HUES64 (cell line): Measurements from ENCODE around the gene MAS1.
"Not testable (repeated sequence)": the region's sequence is repeated elsewhere in the genome, so short reads cannot be mapped to it uniquely, and the experiment has no call there.

Experiments used
- H3K27ac ChIP-seq: 2 replicates; pipeline ENCODE4 v1.7.0; 2013; ENCODE audit warnings: low read depth, low read length, inconsistent platforms
- H3K27me3 ChIP-seq: 2 replicates; pipeline ENCODE4 v1.6.1; 2013; ENCODE audit warnings: mild to moderate bottlenecking, low read length; ENCODE audit not compliant: insufficient read depth
- H3K36me3 ChIP-seq: 2 replicates; pipeline ENCODE4 v1.6.1; 2013; ENCODE audit warnings: mild to moderate bottlenecking, low read length; ENCODE audit not compliant: insufficient read depth
- H3K4me1 ChIP-seq: 2 replicates; pipeline ENCODE4 v1.6.1; 2013; ENCODE audit warnings: mild to moderate bottlenecking, low read length, moderate library complexity; ENCODE audit not compliant: insufficient read depth
- H3K4me3 ChIP-seq: 2 replicates; pipeline ENCODE4 v1.5.1; 2013; ENCODE audit warnings: mild to moderate bottlenecking, low read length, moderate library complexity
- H3K9ac ChIP-seq: 2 replicates; pipeline ENCODE4 v1.6.1; 2013; ENCODE audit warnings: mild to moderate bottlenecking, low read depth, low read length
- H3K9me3 ChIP-seq: 2 replicates; pipeline ENCODE4 v1.6.1; 2013; ENCODE audit warnings: low read depth, low read length; ENCODE audit not compliant: insufficient read depth
- WGBS: fragments of 150-250, 120-280 bp; methylation state at CpG from one replicate; pipeline ENCODE4 v1.1.7; 2013; ENCODE audit warnings: missing lambda C conversion rate; 5-methylcytosine and 5-hydroxymethylcytosine counted together

The MAS1 gene

GRCh38 chr6:159916237-159916636 lies 25.4 kb downstream of the MAS1 start:
- no peaks in the 10 kb centered on the region for H3K36me3 ChIP-seq
- no peaks in the 10 kb centered on the region for H3K4me1 ChIP-seq
- H3K27ac ChIP-seq = no peak overlapping the region
- WGBS = 93% methylated on average over 4 of the region's 4 CpGs
- no peak overlapping the region for H3K4me3 ChIP-seq
- H3K9ac ChIP-seq = no peak overlapping the region
- H3K9me3 ChIP-seq = no peaks in the 10 kb centered on the region
- H3K27me3 ChIP-seq = no peaks in the 10 kb centered on the region

GRCh38 chr6:159916752-159917151 lies 26.0 kb downstream of the MAS1 start:
- Histone ChIP-seq H3K4me3 (no peak overlapping the region), H3K9me3 (no peaks in the 10 kb centered on the region), H3K36me3 (no peaks in the 10 kb centered on the region), H3K27ac (no peak overlapping the region), H3K9ac (no peak overlapping the region), H3K27me3 (no peaks in the 10 kb centered on the region), H3K4me1 (no peaks in the 10 kb centered on the region)
- 92% methylated on average over 8 of the region's 9 CpGs for WGBS

- no peaks in the 10 kb centered on the region for H3K4me1 ChIP-seq
- WGBS = 92% methylated on average over 7 of the region's 7 CpGs
- H3K4me3 ChIP-seq = no peak overlapping the region
- H3K36me3 ChIP-seq = no peaks in the 10 kb centered on the region
- H3K9me3 ChIP-seq = no peaks in the 10 kb centered on the region
- no peak overlapping the region for H3K27ac ChIP-seq
- no peak overlapping the region for H3K9ac ChIP-seq
- no peaks in the 10 kb centered on the region for H3K27me3 ChIP-seq
Observed at GRCh38 chr6:159919011-159919511, 28.3 kb downstream of the MAS1 start.

GRCh38 chr6:159919800-159920199 lies 29.0 kb downstream of the MAS1 start:
- no peaks in the 10 kb centered on the region for H3K4me1 ChIP-seq
- 97% methylated on average over 6 of the region's 6 CpGs for WGBS
- no peak overlapping the region for H3K9ac ChIP-seq
- H3K4me3 ChIP-seq = no peak overlapping the region
- no peaks in the 10 kb centered on the region for H3K9me3 ChIP-seq
- H3K27ac ChIP-seq = no peak overlapping the region
- no peaks in the 10 kb centered on the region for H3K27me3 ChIP-seq
- H3K36me3 ChIP-seq = no peaks in the 10 kb centered on the region

GRCh38 chr6:159924150-159924549 lies 33.4 kb downstream of the MAS1 start:
- not testable (repeated sequence) for H3K4me1 ChIP-seq, H3K4me3 ChIP-seq, H3K27ac ChIP-seq, H3K9ac ChIP-seq, H3K9me3 ChIP-seq, H3K36me3 ChIP-seq, H3K27me3 ChIP-seq
- WGBS = 62% methylated on average over 1 of the region's 2 CpGs

- Histone ChIP-seq H3K36me3 (no peaks in the 10 kb centered on the region), H3K9me3 (no peaks in the 10 kb centered on the region), H3K9ac (no peak overlapping the region), H3K4me1 (no peaks in the 10 kb centered on the region), H3K27me3 (no peaks in the 10 kb centered on the region), H3K4me3 (no peak overlapping the region), H3K27ac (no peak overlapping the region)
- 90% methylated on average over 5 of the region's 5 CpGs for WGBS
Observed at GRCh38 chr6:159926542-159927203, 35.9 kb downstream of the MAS1 start.

DNA sequence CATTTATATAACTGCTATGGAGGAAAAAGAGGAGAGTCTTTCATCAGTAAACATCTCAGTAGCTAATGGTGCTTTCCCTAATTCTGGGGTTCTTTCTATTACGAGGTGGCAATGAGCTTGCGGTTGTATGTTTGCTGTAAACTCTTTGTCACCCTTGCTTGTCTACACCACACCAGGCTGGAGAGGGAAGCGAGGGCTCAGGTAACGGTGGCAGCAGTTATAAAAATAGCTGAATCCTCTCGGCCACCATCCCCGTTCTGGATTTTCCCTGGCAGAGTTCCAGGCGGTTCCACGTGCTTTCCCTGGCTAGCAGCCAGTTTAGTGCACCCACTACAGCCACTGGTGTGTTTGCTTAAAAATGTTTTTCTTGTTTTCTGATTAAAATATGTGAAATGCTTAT lies 39.0 kb downstream of the MAS1 start:
- no peaks in the 10 kb centered on the region for H3K36me3 ChIP-seq
- no peak overlapping the region for H3K9ac ChIP-seq
- H3K4me3 ChIP-seq = no peak overlapping the region
- 92% methylated on average over 8 of the region's 8 CpGs for WGBS
- no peak overlapping the region for H3K27ac ChIP-seq
- no peaks in the 10 kb centered on the region for H3K4me1 ChIP-seq
- no peaks in the 10 kb centered on the region for H3K9me3 ChIP-seq
- no peaks in the 10 kb centered on the region for H3K27me3 ChIP-seq

- H3K4me3 ChIP-seq = no peak overlapping the region
- no peaks in the 10 kb centered on the region for H3K36me3 ChIP-seq
- no peak overlapping the region for H3K9ac ChIP-seq
- H3K4me1 ChIP-seq = no peaks in the 10 kb centered on the region
- H3K27me3 ChIP-seq = no peaks in the 10 kb centered on the region
- no peaks in the 10 kb centered on the region for H3K9me3 ChIP-seq
- no peak overlapping the region for H3K27ac ChIP-seq
- WGBS = 90% methylated on average over 3 of the region's 3 CpGs
Observed at GRCh38 chr6:159931112-159931511, 40.3 kb downstream of the MAS1 start.

DNA sequence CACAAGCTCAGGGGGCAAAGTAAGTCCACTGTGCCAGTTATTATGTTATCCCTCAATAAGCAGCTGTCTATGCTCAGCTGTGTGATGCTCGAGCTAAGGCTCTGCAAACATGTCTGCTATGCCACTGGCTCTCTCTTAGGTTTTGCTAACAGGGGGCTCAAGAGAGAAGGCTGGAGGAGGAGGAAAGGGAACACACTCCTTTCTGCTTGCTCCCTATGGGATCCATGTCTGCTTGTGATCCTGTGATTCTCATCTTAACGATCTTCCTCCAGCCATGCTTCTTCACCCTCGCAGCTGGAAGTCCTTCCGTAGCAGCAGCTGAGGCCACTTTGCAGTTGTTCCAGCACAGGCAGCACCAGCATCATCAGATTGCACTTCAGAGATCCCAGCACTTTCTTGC lies 41.1 kb downstream of the MAS1 start:
- H3K27ac ChIP-seq = no peak overlapping the region
- H3K9ac ChIP-seq = no peak overlapping the region

DNA sequence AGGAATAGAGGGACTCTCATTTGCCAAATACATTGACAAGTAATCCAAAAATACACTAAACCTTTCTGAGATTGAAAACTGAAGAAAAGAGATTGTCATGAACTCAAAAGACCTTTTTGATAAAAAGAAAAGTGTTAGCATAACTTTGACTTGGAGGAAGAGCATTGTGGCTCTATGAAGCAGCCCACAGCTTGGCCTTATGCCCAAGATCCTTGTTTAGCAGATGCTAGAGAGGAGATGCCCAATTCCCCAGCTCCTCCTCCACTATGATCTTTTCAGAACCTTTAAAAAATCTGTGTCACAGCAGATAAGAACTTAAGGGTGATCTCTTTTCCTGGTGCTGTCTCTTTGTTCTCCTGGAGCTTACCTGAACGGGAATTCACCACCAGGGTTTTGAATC lies 42.3 kb downstream of the MAS1 start:
- no peak overlapping the region for H3K9ac ChIP-seq
- H3K36me3 ChIP-seq = no peaks in the 10 kb centered on the region
- 89% methylated on average over 1 of the region's 1 CpG for WGBS
- H3K9me3 ChIP-seq = no peaks in the 10 kb centered on the region
- no peaks in the 10 kb centered on the region for H3K27me3 ChIP-seq
- no peak overlapping the region for H3K27ac ChIP-seq
- H3K4me3 ChIP-seq = no peak overlapping the region
- no peaks in the 10 kb centered on the region for H3K4me1 ChIP-seq

More for the DNA sequence above, 41.1 kb downstream of the MAS1 start:
- 83% methylated on average over 4 of the region's 4 CpGs for WGBS
- Histone ChIP-seq H3K27me3 (no peaks in the 10 kb centered on the region), H3K36me3 (no peaks in the 10 kb centered on the region), H3K4me3 (no peak overlapping the region), H3K9me3 (no peaks in the 10 kb centered on the region), H3K4me1 (no peaks in the 10 kb centered on the region)

GRCh38 chr6:159934181-159934580 lies 43.4 kb downstream of the MAS1 start:
- Histone ChIP-seq H3K36me3 (no peaks in the 10 kb centered on the region), H3K9me3 (no peaks in the 10 kb centered on the region), H3K27ac (no peak overlapping the region), H3K27me3 (no peaks in the 10 kb centered on the region), H3K9ac (no peak overlapping the region), H3K4me3 (no peak overlapping the region), H3K4me1 (no peaks in the 10 kb centered on the region)
- WGBS = 92% methylated on average over 4 of the region's 4 CpGs

DNA sequence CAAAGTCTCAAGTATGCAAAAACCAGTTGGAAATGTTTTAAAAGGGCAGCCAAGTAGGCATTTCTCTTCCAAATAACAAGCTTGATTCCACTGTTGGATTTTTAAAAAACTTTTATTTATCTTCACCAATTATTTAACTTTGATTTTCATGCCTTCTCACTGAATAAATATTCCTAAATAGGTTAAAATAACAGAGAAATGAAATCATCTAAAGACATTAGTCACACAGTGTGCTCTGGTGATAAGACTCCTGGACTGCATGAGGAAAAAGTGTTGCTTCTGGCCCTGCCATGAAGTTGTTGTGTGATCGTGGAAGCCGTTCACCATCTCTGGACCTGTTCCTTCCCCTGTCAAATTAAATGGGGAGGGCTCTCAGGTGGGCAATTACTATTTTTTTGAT lies 44.3 kb downstream of the MAS1 start:
- Histone ChIP-seq H3K9ac (no peak overlapping the region), H3K27ac (no peak overlapping the region), H3K4me1 (no peaks in the 10 kb centered on the region), H3K9me3 (no peaks in the 10 kb centered on the region), H3K27me3 (no peaks in the 10 kb centered on the region), H3K4me3 (no peak overlapping the region), H3K36me3 (no peaks in the 10 kb centered on the region)
- 92% methylated on average over 2 of the region's 2 CpGs for WGBS
